Osteoblast (primary cell): Measurements from ENCODE around the gene ZNRF2. TPM values are rescaled to one million over a fixed set of nuclear protein-coding genes. Genes with fewer than 3 reads are reported as not detected.

Source experiments
- DNase-seq: peaks from one replicate; pipeline ENCODE4 v3.0.0; 2011; ENCODE audit warnings: low spot score, mixed read lengths; ENCODE audit not compliant: insufficient read length; ENCODE audit errors: missing footprints
- H2AFZ ChIP-seq: 2 replicates; pipeline ENCODE4 v1.6.0; 2011; ENCODE audit warnings: mild to moderate bottlenecking, low read length
- H3K27ac ChIP-seq: 2 replicates; pipeline ENCODE4 v1.5.1; 2011; ENCODE audit warnings: mild to moderate bottlenecking, low read depth, low read length, moderate library complexity
- H3K27me3 ChIP-seq: 2 replicates; pipeline ENCODE4 v1.6.0; 2012; ENCODE audit warnings: mild to moderate bottlenecking, control low read depth, inconsistent platforms, low read length, moderate library complexity; ENCODE audit not compliant: insufficient read depth
- H3K36me3 ChIP-seq: 2 replicates; pipeline ENCODE4 v1.5.1; 2011; ENCODE audit warnings: mild to moderate bottlenecking, low read length, control low read depth, moderate library complexity; ENCODE audit not compliant: insufficient read depth
- H3K4me1 ChIP-seq: 2 replicates; pipeline ENCODE4 v1.5.1; 2011; ENCODE audit warnings: mild to moderate bottlenecking, low read length, control low read depth, moderate library complexity; ENCODE audit not compliant: insufficient read depth
- H3K4me2 ChIP-seq: 2 replicates; pipeline ENCODE4 v1.6.0; 2011; ENCODE audit warnings: mild to moderate bottlenecking, low read length; ENCODE audit not compliant: insufficient read depth
- H3K4me3 ChIP-seq: fragments of 200-600 bp; sonication (generic); 3 replicates; pipeline ENCODE4 v1.5.1; 2012; ENCODE audit warnings: mild to moderate bottlenecking, low read length, inconsistent platforms; ENCODE audit not compliant: insufficient read depth
- H3K79me2 ChIP-seq: 2 replicates; pipeline ENCODE4 v1.6.0; 2012; ENCODE audit warnings: mild to moderate bottlenecking, low read length, control low read depth, inconsistent platforms; ENCODE audit not compliant: insufficient read depth
- H3K9me3 ChIP-seq: 2 replicates; pipeline ENCODE4 v1.5.1; 2011; ENCODE audit warnings: low read depth, low read length, control low read depth
- H4K20me1 ChIP-seq: 2 replicates; pipeline ENCODE4 v1.6.0; 2012; ENCODE audit warnings: mild to moderate bottlenecking, low read length, control low read depth; ENCODE audit not compliant: insufficient read depth
- CTCF ChIP-seq: IDR thresholded peaks from 2 replicates; pipeline ENCODE4 v1.5.1; 2011; ENCODE audit warnings: mild to moderate bottlenecking, low read depth, low read length, moderate library complexity; ENCODE audit errors: extremely low read depth
- total RNA-seq: library from RNA; depleted of rRNA; stranded (reverse); fragments of >200 nt; gene quantifications from 2 replicates; pipeline ENCODE4 v1.2.3, GENCODE V29; 2012

Gene ZNRF2
- total RNA-seq, 1 donor = 12.7 TPM

- peaks cover 3% of the 10 kb centered on the region for H3K79me2 ChIP-seq
- H3K9me3 ChIP-seq = no peaks in the 10 kb centered on the region
- no peaks in the 10 kb centered on the region for H3K36me3 ChIP-seq
- H3K4me2 ChIP-seq = no peak overlapping the region
- no peak overlapping the region for H3K4me3 ChIP-seq
- DNase-seq = no peak
- no peak overlapping the region for H3K27ac ChIP-seq
- H3K4me1 ChIP-seq = peaks cover 16% of the 10 kb centered on the region
- H4K20me1 ChIP-seq = no peaks in the 10 kb centered on the region
- no peaks in the 10 kb centered on the region for H3K27me3 ChIP-seq
- TF ChIP-seq CTCF = no peak
- no peak overlapping the region for H2AFZ ChIP-seq
These were observed 66.9 kb downstream of the ZNRF2 start for GRCh38 chr7:30351286-30351685.

GRCh38 chr7:30351724-30352123 is 67.3 kb downstream of the ZNRF2 start:
- H2AFZ ChIP-seq = no peak overlapping the region
- TF ChIP-seq CTCF = no peak
- no peak overlapping the region for H3K27ac ChIP-seq
- H3K4me2 ChIP-seq = no peak overlapping the region
- no peaks in the 10 kb centered on the region for H3K36me3 ChIP-seq
- H3K9me3 ChIP-seq = no peaks in the 10 kb centered on the region
- H3K4me1 ChIP-seq = peaks cover 16% of the 10 kb centered on the region
- no peaks in the 10 kb centered on the region for H4K20me1 ChIP-seq
- peaks cover 3% of the 10 kb centered on the region for H3K79me2 ChIP-seq
- DNase-seq = no peak
- no peak overlapping the region for H3K4me3 ChIP-seq
- no peaks in the 10 kb centered on the region for H3K27me3 ChIP-seq

GRCh38 chr7:30352169-30352568 is 67.8 kb downstream of the ZNRF2 start:
- TF ChIP-seq CTCF = no peak
- no peak for DNase-seq

GRCh38 chr7:30353532-30353931 is 69.1 kb downstream of the ZNRF2 start:
- no peak for DNase-seq
- no peak overlapping the region for H2AFZ ChIP-seq

More at GRCh38 chr7:30352169-30352568, 67.8 kb downstream of the ZNRF2 start:
- no peaks in the 10 kb centered on the region for H3K36me3 ChIP-seq
- no peak overlapping the region for H2AFZ ChIP-seq
- no peak overlapping the region for H3K27ac ChIP-seq
- no peaks in the 10 kb centered on the region for H4K20me1 ChIP-seq
- H3K27me3 ChIP-seq = no peaks in the 10 kb centered on the region
- peaks cover 15% of the 10 kb centered on the region for H3K4me1 ChIP-seq
- H3K9me3 ChIP-seq = no peaks in the 10 kb centered on the region
- H3K4me2 ChIP-seq = no peak overlapping the region
- H3K4me3 ChIP-seq = no peak overlapping the region
- peaks cover 3% of the 10 kb centered on the region for H3K79me2 ChIP-seq

More at GRCh38 chr7:30353532-30353931, 69.1 kb downstream of the ZNRF2 start:
- no peak overlapping the region for H3K4me2 ChIP-seq
- H3K27ac ChIP-seq = no peak overlapping the region
- H3K36me3 ChIP-seq = no peaks in the 10 kb centered on the region
- H3K4me3 ChIP-seq = no peak overlapping the region
- H3K79me2 ChIP-seq = peaks cover 3% of the 10 kb centered on the region
- H4K20me1 ChIP-seq = no peaks in the 10 kb centered on the region
- no peaks in the 10 kb centered on the region for H3K27me3 ChIP-seq
- TF ChIP-seq CTCF = no peak
- no peaks in the 10 kb centered on the region for H3K9me3 ChIP-seq
- peaks cover 4% of the 10 kb centered on the region for H3K4me1 ChIP-seq
